Rectal smooth muscle tissue (tissue), 1 donor: ENCODE data around the gene NLRP6.
"Not testable (repeated sequence)": the region's sequence is repeated elsewhere in the genome, so short reads cannot be mapped to it uniquely, and the experiment has no call there.

Experiments
- H3K27ac ChIP-seq: one replicate; pipeline ENCODE4 v1.7.0; 2013; ENCODE audit warnings: low read depth, low read length, inconsistent platforms
- H3K27me3 ChIP-seq: one replicate; pipeline ENCODE4 v1.7.0; 2013; ENCODE audit warnings: low read length; ENCODE audit not compliant: control insufficient read depth, insufficient read depth
- H3K36me3 ChIP-seq: one replicate; pipeline ENCODE4 v1.7.0; 2013; ENCODE audit warnings: low read length; ENCODE audit not compliant: control insufficient read depth, insufficient read depth
- H3K4me1 ChIP-seq: one replicate; pipeline ENCODE4 v1.7.0; 2013; ENCODE audit warnings: low read length; ENCODE audit not compliant: control insufficient read depth, insufficient read depth
- H3K4me3 ChIP-seq: one replicate; pipeline ENCODE4 v1.7.0; 2013; ENCODE audit warnings: low read length
- H3K9ac ChIP-seq: one replicate; pipeline ENCODE4 v1.7.0; 2013; ENCODE audit warnings: low read length

NLRP6 gene

DNA sequence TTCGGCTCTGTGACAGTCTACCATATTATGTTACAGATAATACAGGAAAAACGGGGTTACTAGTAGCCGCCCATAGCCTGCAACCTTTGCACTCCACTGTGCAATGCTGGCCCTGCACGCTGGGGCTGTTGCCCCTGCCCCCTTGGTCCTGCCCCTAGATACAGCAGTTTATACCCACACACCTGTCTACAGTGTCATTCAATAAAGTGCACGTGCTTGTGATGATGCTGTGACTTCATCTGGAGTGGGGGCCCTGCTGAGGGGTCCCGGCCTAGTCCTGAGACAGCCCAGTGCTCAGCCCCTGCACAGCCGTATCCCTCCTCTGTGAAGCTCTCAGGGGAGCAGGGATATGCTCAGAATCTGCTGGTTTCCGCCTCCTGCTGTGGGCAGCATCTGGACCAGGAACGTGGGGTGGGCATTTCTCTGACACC is 36.9 kb downstream of the NLRP6 start:
- H3K4me1 ChIP-seq: no peaks in the 10 kb centered on the region
- peaks cover 6% of the 10 kb centered on the region for H3K27me3 ChIP-seq
- no peak overlapping the region for H3K9ac ChIP-seq
- H3K27ac ChIP-seq: no peak overlapping the region
- no peaks in the 10 kb centered on the region for H3K36me3 ChIP-seq
- peak overlapping the region; percentile 58 for H3K4me3 ChIP-seq

GRCh38 chr11:315516-315994 is 37.3 kb downstream of the NLRP6 start:
- H3K36me3 ChIP-seq: peaks cover 2% of the 10 kb centered on the region
- H3K27ac ChIP-seq: no peak overlapping the region
- no peak overlapping the region for H3K9ac ChIP-seq
- no peaks in the 10 kb centered on the region for H3K4me1 ChIP-seq
- H3K27me3 ChIP-seq: peaks cover 6% of the 10 kb centered on the region
- peak overlapping the region; percentile 58 for H3K4me3 ChIP-seq

DNA sequence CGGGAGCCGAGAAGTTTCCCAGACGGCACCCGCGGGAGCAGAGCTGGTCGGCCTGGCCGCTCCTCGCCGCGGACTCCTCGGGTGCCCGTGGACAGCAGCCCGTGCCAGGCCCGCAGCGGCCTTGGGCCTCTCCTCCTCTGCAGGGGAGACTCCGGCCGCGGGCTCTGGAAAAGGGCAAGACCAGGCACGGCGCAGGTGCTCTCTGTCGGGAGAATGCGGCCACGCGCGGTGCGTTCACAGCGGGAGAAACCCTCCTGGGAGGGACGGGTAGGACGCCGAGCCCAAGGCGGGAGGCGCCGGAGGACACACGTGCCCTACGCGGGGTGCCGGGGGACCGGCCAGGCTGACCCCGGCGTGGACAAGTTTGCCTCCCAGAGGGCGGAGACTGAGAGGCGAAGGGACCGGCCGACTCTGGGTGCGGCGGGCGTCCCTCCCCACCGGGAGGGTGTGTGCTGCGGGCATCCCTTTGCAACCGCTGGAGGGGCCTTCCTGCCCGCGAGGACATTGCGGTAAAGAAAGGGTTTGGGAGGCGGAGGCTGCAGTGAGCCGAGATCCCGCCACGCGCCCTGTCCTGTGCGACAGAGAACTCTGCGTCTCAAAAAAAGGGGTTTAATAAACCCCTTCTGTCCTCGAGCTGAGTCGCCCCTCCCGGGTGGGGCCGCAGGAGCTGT is 38.0 kb downstream of the NLRP6 start:
- peak overlapping the region; percentile 58 for H3K4me3 ChIP-seq
- no peak overlapping the region for H3K9ac ChIP-seq

DNA sequence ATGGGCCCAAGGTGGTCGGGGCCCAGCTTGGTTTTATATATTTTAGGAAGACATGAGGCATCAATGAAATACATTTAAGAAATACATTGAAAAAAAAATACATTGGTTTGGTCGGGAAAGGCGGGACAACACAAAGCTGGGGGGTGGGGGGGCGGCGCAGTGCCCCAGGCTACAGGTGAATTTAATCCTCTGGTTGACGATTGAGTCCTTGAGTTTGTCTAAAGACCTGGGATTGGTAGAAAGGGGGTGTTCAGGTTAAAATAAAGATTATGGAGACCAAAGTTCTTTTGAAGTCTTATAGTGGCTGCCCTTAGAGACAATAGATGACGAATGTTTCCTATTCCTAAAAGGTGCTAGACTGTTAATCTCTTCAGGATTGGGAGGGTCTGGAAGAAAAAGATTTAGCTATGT is 38.7 kb downstream of the NLRP6 start:
- peak overlapping the region; percentile 58 for H3K4me3 ChIP-seq
- H3K27ac ChIP-seq: no peak overlapping the region
- no peak overlapping the region for H3K9ac ChIP-seq
- H3K36me3 ChIP-seq: peaks cover 2% of the 10 kb centered on the region
- no peaks in the 10 kb centered on the region for H3K4me1 ChIP-seq
- peaks cover 6% of the 10 kb centered on the region for H3K27me3 ChIP-seq

More for the DNA sequence above, 38.0 kb downstream of the NLRP6 start:
- Histone ChIP-seq H3K27me3 (peaks cover 6% of the 10 kb centered on the region), H3K27ac (peak overlapping the region; percentile 30), H3K36me3 (peaks cover 2% of the 10 kb centered on the region), H3K4me1 (no peaks in the 10 kb centered on the region)

- H3K4me1 ChIP-seq, H3K27ac ChIP-seq, H3K36me3 ChIP-seq, H3K27me3 ChIP-seq, H3K4me3 ChIP-seq, H3K9ac ChIP-seq: not testable (repeated sequence)
These were observed 39.6 kb downstream of the NLRP6 start for GRCh38 chr11:317668-318404.

DNA sequence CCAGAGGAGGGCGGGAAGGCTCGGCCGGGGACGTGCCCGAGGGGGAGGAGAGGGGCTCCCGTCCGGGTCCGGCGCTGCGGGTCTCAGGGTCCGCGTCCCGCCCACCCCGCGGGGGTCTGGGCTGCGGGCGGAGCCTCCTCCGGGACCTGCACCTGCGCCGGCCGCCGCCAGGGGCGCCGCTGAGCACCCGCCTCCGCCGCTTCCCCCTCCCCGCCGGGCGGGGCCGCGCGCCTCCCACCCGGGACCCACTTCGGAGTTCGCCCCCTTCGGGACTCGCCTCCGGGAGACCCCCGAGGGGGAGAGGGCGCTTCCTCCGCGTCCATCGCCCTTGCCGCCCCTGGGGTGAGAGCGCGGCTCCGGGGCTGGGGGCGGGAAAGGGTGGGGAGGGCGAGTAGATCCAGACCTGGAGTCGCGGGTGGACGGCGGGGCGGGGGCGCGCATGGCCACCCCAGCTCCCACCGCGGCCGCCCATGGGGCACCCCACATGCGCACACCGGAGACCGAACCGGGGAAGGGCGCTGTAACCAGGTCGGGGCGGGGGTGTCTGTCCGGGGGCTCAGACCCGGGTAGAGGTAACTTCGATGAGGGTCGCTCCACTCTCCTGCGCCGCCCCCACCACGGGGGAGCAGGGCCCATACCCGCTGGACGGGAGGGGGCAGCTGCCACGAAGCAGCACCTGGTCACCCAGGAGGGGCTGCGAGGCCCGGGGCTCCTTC is 40.4 kb downstream of the NLRP6 start:
- H3K4me1 ChIP-seq, H3K27me3 ChIP-seq, H3K36me3 ChIP-seq, H3K9ac ChIP-seq: not testable (repeated sequence)
- H3K27ac ChIP-seq: peak overlapping the region; percentile 99
- H3K4me3 ChIP-seq: peak overlapping the region; percentile 60

GRCh38 chr11:319121-319887 is 41.1 kb downstream of the NLRP6 start:
- peak overlapping the region; percentile 99 for H3K27ac ChIP-seq
- H3K4me3 ChIP-seq: peak overlapping the region; percentile 93
- not testable (repeated sequence) for H3K4me1 ChIP-seq, H3K27me3 ChIP-seq, H3K36me3 ChIP-seq
- peak overlapping the region; percentile 35 for H3K9ac ChIP-seq

- H3K27ac ChIP-seq: peak overlapping the region; percentile 99
- H3K4me3 ChIP-seq: peak overlapping the region; percentile 93
- H3K4me1 ChIP-seq: peaks cover 11% of the 10 kb centered on the region
- not testable (repeated sequence) for H3K36me3 ChIP-seq, H3K27me3 ChIP-seq
- H3K9ac ChIP-seq: peak overlapping the region; percentile 35
These were observed 41.7 kb downstream of the NLRP6 start for GRCh38 chr11:319888-320273.

GRCh38 chr11:324156-324555 is 45.9 kb downstream of the NLRP6 start:
- Histone ChIP-seq H3K27me3 (no peaks in the 10 kb centered on the region), H3K36me3 (peaks cover 2% of the 10 kb centered on the region), H3K9ac (no peak overlapping the region), H3K4me3 (no peak overlapping the region), H3K27ac (peak overlapping the region; percentile 90), H3K4me1 (peaks cover 32% of the 10 kb centered on the region)

DNA sequence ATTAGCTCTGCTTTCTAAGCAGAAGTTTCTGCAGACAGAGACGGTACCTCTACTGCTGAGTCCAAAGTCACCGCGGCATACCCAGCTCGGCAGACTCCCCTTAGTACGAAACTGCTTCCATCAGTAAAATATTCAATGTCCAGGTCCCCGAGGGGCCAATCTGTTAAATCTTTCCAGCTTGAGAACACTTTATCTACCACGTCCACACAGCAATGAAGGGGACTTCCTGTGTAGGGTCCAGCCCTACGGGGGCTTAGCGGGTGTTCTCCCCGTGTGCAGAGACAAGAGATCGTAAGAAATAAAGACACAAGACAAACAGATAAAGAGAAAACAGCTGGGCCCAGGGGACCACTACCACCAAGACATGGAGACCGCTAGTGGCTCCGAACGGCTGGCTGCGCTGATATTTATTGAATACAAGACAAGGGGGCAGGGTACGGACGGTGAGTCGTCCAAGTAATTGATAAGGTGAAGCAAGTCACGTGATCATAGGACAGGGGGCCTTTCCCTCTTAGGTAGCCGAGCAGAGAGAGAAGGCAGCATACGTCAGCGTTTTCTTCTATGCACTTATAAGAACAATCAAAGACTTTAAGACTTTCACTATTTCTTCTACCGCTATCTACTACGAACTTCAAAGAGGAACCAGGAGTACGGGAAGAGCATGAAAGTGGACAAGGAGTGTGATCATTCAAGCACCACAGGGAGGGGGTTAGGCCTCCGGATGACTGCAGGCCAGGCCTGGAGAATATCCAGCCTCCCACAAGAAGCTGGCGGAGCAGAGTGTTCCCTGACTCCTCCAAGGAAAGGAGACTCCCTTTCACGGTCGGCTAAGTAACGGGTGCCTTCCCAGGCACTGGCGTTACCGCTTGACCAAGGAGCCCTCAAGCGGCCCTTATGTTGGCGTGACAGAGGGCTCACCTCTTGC is 46.6 kb downstream of the NLRP6 start:
- H3K9ac ChIP-seq, H3K4me3 ChIP-seq: not testable (repeated sequence)
- peak overlapping the region; percentile 92 for H3K27ac ChIP-seq

DNA sequence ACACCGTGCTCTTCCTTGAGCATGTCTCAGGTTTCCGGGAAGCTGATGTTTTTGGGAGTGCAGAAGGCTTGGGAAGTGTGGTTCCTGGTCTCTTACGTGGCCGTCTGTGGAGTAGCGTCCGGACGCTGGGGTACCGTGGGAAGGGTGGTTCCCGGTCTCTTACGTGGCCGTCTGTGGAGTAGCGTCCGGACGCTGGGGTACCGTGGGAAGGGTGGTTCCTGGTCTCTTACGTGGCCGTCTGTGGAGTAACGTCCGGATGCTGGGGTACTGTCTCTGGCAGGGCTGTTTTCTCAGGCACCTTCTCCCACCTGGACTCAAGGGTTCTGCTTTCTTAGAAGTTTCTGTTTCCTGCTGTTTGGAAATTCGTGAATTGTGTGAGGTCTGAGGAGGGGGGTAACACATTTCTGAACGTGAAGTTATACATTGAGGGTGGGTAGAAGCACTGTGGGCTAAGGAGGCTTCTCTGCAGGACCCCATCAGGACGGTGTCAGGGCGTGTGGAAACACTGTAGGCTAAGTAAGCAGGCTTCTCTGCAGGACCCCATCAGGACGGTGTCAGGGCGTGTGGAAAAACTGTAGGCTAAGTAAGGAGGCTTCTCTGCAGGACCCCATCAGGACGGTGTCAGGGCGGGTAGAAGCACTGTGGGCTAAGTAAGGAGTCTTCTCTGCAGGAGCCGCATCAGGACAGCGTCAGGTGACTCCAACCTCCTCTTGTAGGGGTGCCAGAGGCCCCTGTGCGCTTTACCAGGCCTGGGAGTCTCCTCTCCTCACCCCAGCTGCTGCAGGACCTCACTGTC is 47.8 kb downstream of the NLRP6 start:
- Histone ChIP-seq H3K9ac (no peak overlapping the region), H3K27ac (peak overlapping the region; percentile 92), H3K27me3 (no peaks in the 10 kb centered on the region), H3K36me3 (no peaks in the 10 kb centered on the region), H3K4me3 (no peak overlapping the region), H3K4me1 (peaks cover 32% of the 10 kb centered on the region)

More for the DNA sequence above, 46.6 kb downstream of the NLRP6 start:
- not testable (repeated sequence) for H3K36me3 ChIP-seq, H3K27me3 ChIP-seq
- H3K4me1 ChIP-seq: peaks cover 32% of the 10 kb centered on the region
